Measurements from ENCODE around the gene SLC26A9. TPM values are rescaled to one million over a fixed set of nuclear protein-coding genes. Genes with fewer than 3 reads are reported as not detected.

Gene SLC26A9
- total and polyA plus RNA-seq, 2 donors from 2014 or later, result 0.69 to 5.9 TPM

- H3K4me3 ChIP-seq (ENCODE audit: low read length in 3 of 3), result no peak overlapping the region
- no peaks in the 10 kb centered on the region for H3K27me3 ChIP-seq (ENCODE audit: control insufficient read depth, insufficient read depth, low read length)
- H3K27ac ChIP-seq (ENCODE audit: low read depth in 2 of 2, low read length in 2 of 2), result no peak overlapping the region
- H3K4me1 ChIP-seq (ENCODE audit: control insufficient read depth in 2 of 3, insufficient read depth in 2 of 3, low read depth in 1 of 3, low read length in 3 of 3), result peaks cover 0 to 8% (median 7%) of the 10 kb centered on the region in 3 donors
- no peaks in the 10 kb centered on the region for H3K9me3 ChIP-seq (ENCODE audit: control insufficient read depth in 2 of 3, insufficient read depth in 1 of 3, low read length in 3 of 3)
- FAIRE-seq, result no peak
- H3K36me3 ChIP-seq (ENCODE audit: control insufficient read depth in 2 of 3, insufficient read depth in 3 of 3, low read length in 3 of 3), result no peaks in the 10 kb centered on the region
- DNase-seq, result peak in 2 of 5 donors; percentile 23 to 30
- no peak for TF ChIP-seq CTCF (IDR thresholded peaks at IDR 0.05; ENCODE audit: borderline replicate concordance, extremely low read depth, insufficient read depth)
- H3K9ac ChIP-seq (ENCODE audit: low read length in 3 of 3), result no peak overlapping the region
- intact Hi-C loops (cut with DNase I), result loop anchor here (10.0 kb wide), 1 partner anchor 194 kb away; the partner anchor contains the start of gene AVPR1B
Measured at GRCh38 chr1:205920861-205921569, 22.2 kb downstream of the SLC26A9 start.

DNA sequence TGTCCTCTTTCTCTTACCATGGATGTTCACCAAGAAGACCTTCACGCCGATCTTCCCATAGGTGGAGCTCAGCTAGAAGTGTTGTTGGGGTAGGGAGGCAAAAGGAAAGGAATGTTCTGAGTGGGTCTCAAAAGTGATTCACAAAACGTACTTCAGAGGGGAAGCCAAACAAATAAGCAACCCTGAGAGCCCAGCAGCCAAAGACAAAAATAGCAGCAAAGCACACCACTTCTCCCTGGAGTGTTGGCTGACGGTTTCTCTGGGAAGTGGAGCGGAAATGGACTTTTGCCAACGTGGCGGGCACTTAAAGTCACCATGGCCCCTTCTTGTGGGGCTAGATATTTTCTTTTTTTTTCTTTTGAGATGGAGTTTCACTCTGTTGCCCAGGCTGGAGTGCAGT lies 23.1 kb downstream of the SLC26A9 start:
- intact Hi-C loops (cut with DNase I), result loop anchor here (10.0 kb wide), 1 partner anchor 195 kb away; the partner anchor contains the start of gene AVPR1B
- Histone ChIP-seq H3K9ac (ENCODE audit: low read length in 3 of 3) (no peak overlapping the region), H3K4me1 (ENCODE audit: control insufficient read depth in 2 of 3, insufficient read depth in 2 of 3, low read depth in 1 of 3, low read length in 3 of 3) (peaks cover 0 to 12% (median 8%) of the 10 kb centered on the region in 3 donors), H3K9me3 (ENCODE audit: control insufficient read depth in 2 of 3, insufficient read depth in 1 of 3, low read length in 3 of 3) (no peaks in the 10 kb centered on the region), H3K27ac (ENCODE audit: low read depth in 2 of 2, low read length in 2 of 2) (no peak overlapping the region), H3K27me3 (ENCODE audit: control insufficient read depth, insufficient read depth, low read length) (no peaks in the 10 kb centered on the region), H3K36me3 (ENCODE audit: control insufficient read depth in 2 of 3, insufficient read depth in 3 of 3, low read length in 3 of 3) (no peaks in the 10 kb centered on the region), H3K4me3 (ENCODE audit: low read length in 3 of 3) (no peak overlapping the region)
- TF ChIP-seq CTCF (IDR thresholded peaks at IDR 0.05; ENCODE audit: borderline replicate concordance, extremely low read depth, insufficient read depth), result no peak
- DNase-seq, result peak in 4 of 5 donors; percentile 8 to 56 (median 38)
- FAIRE-seq, result no peak

DNA sequence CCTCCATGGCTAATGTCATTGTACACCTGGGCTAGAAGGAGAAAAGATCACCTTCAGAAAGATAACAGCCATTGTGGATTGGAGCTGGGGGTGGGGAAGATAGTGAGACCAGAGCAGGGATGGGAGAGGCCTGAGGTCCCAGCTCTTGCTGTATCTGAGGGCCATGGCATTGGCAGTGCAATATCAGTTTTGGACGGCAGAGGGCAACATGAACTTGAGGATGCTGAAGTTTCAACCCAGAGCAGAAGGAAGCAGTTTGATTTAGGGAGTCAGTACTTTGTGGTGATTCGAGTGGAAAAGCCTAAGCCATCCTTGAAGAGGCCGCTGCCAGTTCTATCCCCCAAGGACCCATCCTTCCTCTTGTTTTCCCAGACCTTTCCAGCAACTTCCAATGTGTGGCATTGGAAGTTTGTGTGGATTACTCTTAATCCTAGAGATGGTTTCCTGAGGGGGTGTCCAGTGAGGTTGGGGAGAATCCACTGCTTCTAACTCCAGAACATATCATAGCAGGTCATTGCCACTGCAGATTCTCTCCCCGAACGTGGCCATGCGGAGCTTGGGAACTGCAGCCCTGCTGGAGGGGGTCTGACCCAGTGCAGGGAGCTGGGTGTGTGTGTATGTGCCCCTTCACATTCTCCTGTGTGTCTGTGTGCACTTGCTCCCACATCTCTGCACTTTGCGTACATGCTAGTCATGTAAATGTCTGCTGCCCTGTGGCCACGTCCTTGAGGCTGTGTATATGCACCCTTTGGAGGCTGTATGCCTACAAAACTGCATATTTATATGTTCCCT lies 24.1 kb downstream of the SLC26A9 start:
- no peak for FAIRE-seq
- Histone ChIP-seq H3K4me3 (ENCODE audit: low read length in 3 of 3) (no peak overlapping the region), H3K27me3 (ENCODE audit: control insufficient read depth, insufficient read depth, low read length) (no peaks in the 10 kb centered on the region), H3K9me3 (ENCODE audit: control insufficient read depth in 2 of 3, insufficient read depth in 1 of 3, low read length in 3 of 3) (no peaks in the 10 kb centered on the region), H3K36me3 (ENCODE audit: control insufficient read depth in 2 of 3, insufficient read depth in 3 of 3, low read length in 3 of 3) (no peaks in the 10 kb centered on the region), H3K4me1 (ENCODE audit: control insufficient read depth in 2 of 3, insufficient read depth in 2 of 3, low read depth in 1 of 3, low read length in 3 of 3) (peaks cover 0 to 22% (median 15%) of the 10 kb centered on the region in 3 donors), H3K9ac (ENCODE audit: low read length in 3 of 3) (no peak overlapping the region), H3K27ac (ENCODE audit: low read depth in 2 of 2, low read length in 2 of 2) (no peak overlapping the region)
- peak; percentile 72 to 83 (median 81) for DNase-seq
- intact Hi-C loops (cut with DNase I), result loop anchor here (5.0 kb wide), 1 partner anchor 58 kb away; no protein-coding TSS in a partner anchor
- TF ChIP-seq CTCF (IDR thresholded peaks at IDR 0.05; ENCODE audit: borderline replicate concordance, extremely low read depth, insufficient read depth), result peak; percentile 97

All from kidney (tissue), 14 donors.